KMS-11 (cell line): Measurements from ENCODE around the gene MMRN2.
A peak's percentile ranks its signal among the peaks of the same experiment; 100 is the strongest.

Source experiments
- H2AFZ ChIP-seq: fragments of 200-600 bp; sonication (generic); 2 replicates; pipeline ENCODE4 v1.6.1; 2016; ENCODE audit warnings: antibody characterized with exemption, mixed run types, low read depth
- H3K27ac ChIP-seq: fragments of 200-600 bp; sonication (generic); 2 replicates; pipeline ENCODE4 v1.6.1; 2016; ENCODE audit warnings: mild to moderate bottlenecking, mixed run types
- H3K27me3 ChIP-seq: fragments of 200-600 bp; sonication (generic); 2 replicates; pipeline ENCODE4 v1.6.1; 2017; ENCODE audit warnings: mild to moderate bottlenecking, low read depth, mixed run types, moderate library complexity; ENCODE audit not compliant: insufficient read depth
- H3K36me3 ChIP-seq: fragments of 200-600 bp; sonication (generic); 2 replicates; pipeline ENCODE4 v1.6.1; 2017; ENCODE audit warnings: mild to moderate bottlenecking, mixed run types; ENCODE audit not compliant: insufficient read depth
- H3K4me1 ChIP-seq: fragments of 200-600 bp; sonication (generic); 2 replicates; pipeline ENCODE4 v1.6.1; 2016; ENCODE audit warnings: mild to moderate bottlenecking, low read depth, mixed run types; ENCODE audit not compliant: poor library complexity, severe bottlenecking
- H3K4me2 ChIP-seq: fragments of 200-600 bp; sonication (generic); 2 replicates; pipeline ENCODE4 v1.7.0; 2016; ENCODE audit warnings: mild to moderate bottlenecking, mixed run types
- H3K4me3 ChIP-seq: fragments of 200-600 bp; sonication (generic); IDR thresholded peaks from 2 replicates; pipeline ENCODE4 v1.6.1; 2017; ENCODE audit warnings: low read depth, low read length, mixed read lengths; ENCODE audit not compliant: insufficient read depth
- H3K79me2 ChIP-seq: fragments of 200-600 bp; sonication (generic); 2 replicates; pipeline ENCODE4 v1.6.1; 2016; ENCODE audit warnings: low read depth, mixed run types; ENCODE audit not compliant: insufficient read depth
- H3K9ac ChIP-seq: fragments of 200-600 bp; sonication (generic); 2 replicates; pipeline ENCODE4 v1.6.1; 2016; ENCODE audit warnings: mild to moderate bottlenecking, mixed run types
- H4K20me1 ChIP-seq: fragments of 200-600 bp; sonication (generic); 2 replicates; pipeline ENCODE4 v1.6.1; 2016; ENCODE audit warnings: mild to moderate bottlenecking, mixed run types; ENCODE audit not compliant: insufficient read depth
- CTCF ChIP-seq: fragments of 200-600 bp; sonication (generic); conservative IDR thresholded peaks from 2 replicates; pipeline ENCODE4 v1.6.1; 2017; ENCODE audit warnings: low read depth, mild to moderate bottlenecking, antibody characterized with exemption, low read length, moderate library complexity, mixed read lengths

MMRN2 gene

DNA sequence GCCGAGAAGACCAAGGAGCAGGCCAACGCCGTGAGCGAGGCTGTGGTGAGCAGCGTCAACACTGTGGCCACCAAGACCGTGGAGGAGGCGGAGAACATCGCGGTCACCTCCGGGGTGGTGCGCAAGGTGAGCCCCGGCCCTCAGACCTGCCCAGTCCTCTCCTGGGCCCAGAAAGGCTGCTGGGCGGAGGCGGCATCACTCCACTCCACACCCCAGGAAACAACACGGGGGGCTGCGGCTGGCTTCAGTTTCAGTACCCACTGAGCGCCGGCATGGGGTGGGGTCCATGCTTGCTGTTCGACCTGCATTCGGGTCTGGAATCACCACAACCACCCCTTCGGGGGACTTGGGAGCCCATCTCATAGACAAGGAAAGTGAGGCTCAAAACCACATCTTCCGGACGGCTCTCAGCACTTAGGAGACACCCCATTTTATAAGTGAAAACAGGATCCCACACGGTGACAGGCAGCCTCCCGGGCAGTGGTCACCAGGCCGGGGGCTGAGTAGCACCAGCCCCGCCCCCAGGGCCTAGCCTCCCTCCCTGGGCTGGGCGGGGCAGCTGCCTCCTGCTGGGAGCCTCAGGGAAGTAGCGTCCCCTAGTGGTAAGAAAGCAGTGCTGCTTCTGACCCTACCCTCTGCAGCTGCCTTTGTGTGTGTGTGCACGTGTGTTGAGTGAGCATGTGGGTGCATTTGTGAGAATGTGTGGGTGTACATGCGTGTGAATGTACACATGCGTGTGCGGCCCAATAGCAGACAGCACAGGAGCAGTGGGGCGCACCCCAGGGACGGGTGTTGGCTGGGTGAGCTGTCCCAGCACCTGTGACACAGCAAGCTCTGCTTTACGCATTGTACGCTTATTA, 2.8 kb upstream of the MMRN2 start:
- H3K9ac ChIP-seq: no peak overlapping the region; the same call in 1 of the 2 replicates
- no peaks in the 10 kb centered on the region for H3K27me3 ChIP-seq
- H3K4me2 ChIP-seq: no peak overlapping the region
- peaks cover 7% of the 10 kb centered on the region for H3K4me1 ChIP-seq
- no peaks in the 10 kb centered on the region for H3K36me3 ChIP-seq
- no peak overlapping the region for H3K27ac ChIP-seq
- peak; percentile 94 for TF ChIP-seq CTCF
- no peaks in the 10 kb centered on the region for H4K20me1 ChIP-seq
- peak overlapping the region; percentile 84 for H2AFZ ChIP-seq
- H3K79me2 ChIP-seq: no peaks in the 10 kb centered on the region
- H3K4me3 ChIP-seq: no peak overlapping the region

DNA sequence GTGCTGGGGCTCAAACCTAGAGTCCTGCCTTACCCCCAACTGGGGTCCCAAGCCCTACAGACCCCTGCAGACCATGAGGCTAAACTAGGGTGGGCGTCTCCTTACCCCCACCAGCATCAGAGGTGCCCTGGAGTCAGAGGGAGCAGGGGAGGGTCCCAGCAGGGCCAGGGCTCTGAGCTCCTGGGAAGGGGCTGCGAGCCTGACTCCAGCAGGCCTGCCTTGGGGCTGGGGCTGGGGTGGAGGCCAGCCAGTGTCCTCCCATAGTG, 2.3 kb upstream of the MMRN2 start:
- Histone ChIP-seq H3K4me1 (peaks cover 7% of the 10 kb centered on the region), H3K36me3 (no peaks in the 10 kb centered on the region), H3K27ac (no peak overlapping the region), H3K4me3 (no peak overlapping the region), H2AFZ (no peak overlapping the region), H3K4me2 (no peak overlapping the region), H3K27me3 (no peaks in the 10 kb centered on the region), H4K20me1 (no peaks in the 10 kb centered on the region), H3K79me2 (no peaks in the 10 kb centered on the region), H3K9ac (no peak overlapping the region)
- no peak for TF ChIP-seq CTCF

DNA sequence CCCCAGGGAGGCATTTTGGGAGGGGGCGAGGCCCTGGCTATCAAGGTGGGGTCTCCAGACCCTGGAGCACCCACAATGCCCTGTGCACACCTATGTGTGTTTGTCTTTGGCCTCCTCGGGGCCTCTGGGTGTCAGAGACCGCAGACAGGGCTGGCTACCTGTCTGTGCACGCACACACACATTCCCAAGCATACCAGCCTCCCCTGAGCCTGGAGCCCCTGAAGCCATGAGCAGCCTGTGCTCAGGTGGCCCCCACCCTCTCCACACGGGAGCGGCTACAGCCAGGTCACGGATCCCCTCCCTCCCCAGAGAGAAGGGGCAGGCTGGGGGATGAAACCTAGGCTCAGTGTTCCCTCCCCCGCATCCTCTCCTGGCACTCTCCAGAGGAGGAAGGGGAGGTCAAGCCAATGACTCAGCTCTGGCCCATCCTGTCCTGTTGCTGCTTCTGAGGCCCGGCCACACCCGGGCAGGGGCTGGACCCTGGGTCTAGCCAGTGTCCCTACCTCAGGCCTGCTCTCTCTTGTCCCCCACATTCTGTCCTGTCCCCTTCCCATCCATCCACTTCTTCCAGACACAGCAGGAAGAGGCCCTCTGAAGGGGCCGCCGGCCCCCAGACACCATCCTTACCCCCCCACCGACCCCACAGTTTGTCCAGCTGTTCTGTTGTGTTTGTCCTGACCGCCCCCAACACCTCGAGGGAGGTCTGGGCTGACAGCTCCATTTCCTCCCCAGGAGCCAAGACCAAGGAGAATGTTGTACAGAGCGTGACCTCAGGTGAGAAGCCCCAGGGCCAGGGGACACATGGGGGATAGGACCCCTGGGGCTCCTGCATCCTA, 1.7 kb upstream of the MMRN2 start:
- Histone ChIP-seq H3K79me2 (no peaks in the 10 kb centered on the region), H3K4me2 (no peak overlapping the region), H3K9ac (no peak overlapping the region), H2AFZ (no peak overlapping the region), H3K27ac (no peak overlapping the region), H4K20me1 (no peaks in the 10 kb centered on the region), H3K4me1 (peaks cover 7% of the 10 kb centered on the region), H3K36me3 (no peaks in the 10 kb centered on the region), H3K4me3 (no peak overlapping the region), H3K27me3 (no peaks in the 10 kb centered on the region)
- no peak for TF ChIP-seq CTCF

GRCh38 chr10:86958116-86958900, 893 bp upstream of the MMRN2 start, which contains the start of gene SNCG:
TSS of gene SNCG (plus strand) at chr10:86958599. CDS start at chr10:86958698, 99 bp downstream.
- H3K9ac ChIP-seq: no peak within 1 kb of the TSS
- no peaks in the 10 kb centered on the region for H3K79me2 ChIP-seq
- H3K4me3 ChIP-seq: no peak within 1 kb of the TSS
- TF ChIP-seq CTCF: no peak
- H3K4me2 ChIP-seq: no peak within 1 kb of the TSS
- H3K36me3 ChIP-seq: no peaks in the 10 kb centered on the region
- H3K27ac ChIP-seq: no peak within 1 kb of the TSS
- H4K20me1 ChIP-seq: no peaks in the 10 kb centered on the region
- no peaks in the 10 kb centered on the region for H3K27me3 ChIP-seq
- peaks cover 7% of the 10 kb centered on the region for H3K4me1 ChIP-seq
- H2AFZ ChIP-seq: no peak within 1 kb of the TSS
